B cell (primary cell): ENCODE data around the gene CAMTA2. TPM values are rescaled to one million over a fixed set of nuclear protein-coding genes. Genes with fewer than 3 reads are reported as not detected.
A peak's percentile ranks its signal among the peaks of the same experiment; 100 is the strongest.

ENCODE experiments used
- ATAC-seq: fragments of 200-7000 bp; cut with Tn5 transposase; one replicate; pipeline ENCODE4 v1.10.0; 2021; ENCODE audit warnings: low read depth, mild to moderate bottlenecking, moderate number of reproducible peaks, moderate library complexity
- CTCF ChIA-PET: fragments of 350-600 bp; sonication (Branson Sonifier 250); formaldehyde crosslinking; loops from one replicate; lab custom pipeline; 2021; ENCODE audit warnings: antibody characterized with exemption, inconsistent platforms; lab: Charles Lee
- POLR2A ChIA-PET: fragments of 350-600 bp; sonication (Branson Sonifier 250); formaldehyde crosslinking; loops from one replicate; lab custom pipeline; 2021; ENCODE audit warnings: antibody characterized with exemption; lab: Charles Lee
- DNase-seq: peaks from one replicate; pipeline ENCODE4 v3.0.0; 2013
- H2AFZ ChIP-seq: 2 replicates; pipeline ENCODE4 v1.6.1; 2012; ENCODE audit warnings: mild to moderate bottlenecking, low read depth, low read length; ENCODE audit not compliant: insufficient read depth, poor library complexity, severe bottlenecking
- H3K27ac ChIP-seq, 2 donors: 1 replicate in 1 of 2; 2 replicates in 1 of 2; pipeline ENCODE4 v1.5.1; 2012 to 2013; ENCODE audit warnings: low read length in 2 of 2, mild to moderate bottlenecking in 2 of 2, moderate library complexity in 1 of 2
- H3K27me3 ChIP-seq, 4 experiments: fragments of 200-600 bp in 1 of 4; sonication (generic) in 1 of 4; replicated peaks in 1 of 4; 1 replicate in 2 of 4; 2 replicates in 2 of 4; pipeline versions ENCODE4 v1.6.1 to v1.7.0; 2013 to 2016; ENCODE audit warnings: low read length in 3 of 4, mild to moderate bottlenecking in 2 of 4, mixed read lengths in 1 of 4, moderate library complexity in 1 of 4; ENCODE audit not compliant: insufficient read depth in 4 of 4, control insufficient read depth in 3 of 4; ENCODE audit errors: control extremely low read depth in 1 of 4
- H3K36me3 ChIP-seq, 2 experiments: replicated peaks in 1 of 2; 1 replicate in 1 of 2; 2 replicates in 1 of 2; pipeline versions ENCODE4 v1.6.1 to v1.7.1; 2013; ENCODE audit warnings: low read length in 1 of 2; ENCODE audit not compliant: insufficient read depth in 2 of 2, control insufficient read depth in 1 of 2; ENCODE audit errors: control extremely low read depth in 1 of 2, extremely low read depth in 1 of 2
- H3K4me1 ChIP-seq, 2 donors: fragments of 200-600 bp in 1 of 2; sonication (generic) in 1 of 2; 1 replicate in 1 of 2; 2 replicates in 1 of 2; pipeline versions ENCODE4 v1.5.1 to v1.6.1; 2013 to 2017; ENCODE audit warnings: low read length in 2 of 2; ENCODE audit not compliant: control insufficient read depth in 2 of 2, insufficient read depth in 2 of 2
- H3K4me2 ChIP-seq: replicated peaks from 2 replicates; pipeline ENCODE3; 2012; ENCODE audit warnings: mild to moderate bottlenecking, low read depth, low read length; ENCODE audit not compliant: poor library complexity, severe bottlenecking
- H3K4me3 ChIP-seq, 5 experiments: fragments of 200-600 bp in 1 of 5; sonication (generic) in 1 of 5; 1 replicate in 3 of 5; 2 replicates in 2 of 5; pipeline versions ENCODE4 v1.5.1 to v1.7.0; 2011 to 2016; ENCODE audit warnings: low read length in 4 of 5, mild to moderate bottlenecking in 4 of 5, low read depth in 2 of 5, control low read depth in 1 of 5, moderate library complexity in 1 of 5; ENCODE audit not compliant: insufficient read depth in 1 of 5; ENCODE audit errors: control extremely low read depth in 1 of 5, extremely low read depth in 1 of 5
- H3K79me2 ChIP-seq: fragments of 200-600 bp; sonication (generic); one replicate; pipeline ENCODE4 v1.6.0; 2016; ENCODE audit warnings: low read length; ENCODE audit not compliant: control insufficient read depth, insufficient read depth
- H3K9ac ChIP-seq: fragments of 200-600 bp; sonication (generic); 2 replicates; pipeline ENCODE4 v1.6.1; 2017; ENCODE audit warnings: mild to moderate bottlenecking, low read length, moderate library complexity
- H3K9me3 ChIP-seq, 3 donors: one replicate each; pipeline versions ENCODE4 v1.6.1 to v1.7.1; 2013; ENCODE audit warnings: low read length in 2 of 3; ENCODE audit not compliant: control insufficient read depth in 2 of 3, insufficient read depth in 1 of 3; ENCODE audit errors: control extremely low read depth in 1 of 3
- H4K20me1 ChIP-seq: 2 replicates; pipeline ENCODE4 v1.6.0; 2012; ENCODE audit warnings: mild to moderate bottlenecking, low read length; ENCODE audit not compliant: insufficient read depth, control insufficient read depth, poor library complexity, severe bottlenecking
- H3K27ac Mint-ChIP-seq: one replicate; pipeline ENCODE4 v1.8.0; 2021; ENCODE audit warnings: mixed read lengths
- H3K27me3 Mint-ChIP-seq: one replicate; pipeline ENCODE4 v1.8.0; 2021; ENCODE audit warnings: mixed read lengths
- H3K4me1 Mint-ChIP-seq: one replicate; pipeline ENCODE4 v1.8.0; 2021; ENCODE audit warnings: mixed read lengths
- H3K4me3 Mint-ChIP-seq: one replicate; pipeline ENCODE4 v1.8.0; 2021; ENCODE audit warnings: mixed read lengths
- H3K9me3 Mint-ChIP-seq: one replicate; pipeline ENCODE4 v1.8.0; 2022; ENCODE audit warnings: mixed read lengths; ENCODE audit not compliant: insufficient read depth
- EZH2 ChIP-seq: IDR thresholded peaks from 2 replicates; pipeline ENCODE4 v1.6.1; 2012; ENCODE audit warnings: borderline replicate concordance, low read depth, mild to moderate bottlenecking, moderate library complexity, low read length; ENCODE audit not compliant: insufficient read depth, poor library complexity, severe bottlenecking
- whole genome bisulfite sequencing: methylation state at CpG from one replicate; pipeline ENCODE4 v1.1.5; 2013; ENCODE audit warnings: missing lambda C conversion rate; ENCODE audit not compliant: insufficient coverage; 5-methylcytosine and 5-hydroxymethylcytosine counted together
- intact Hi-C: fragments of 100-400 bp; cut with micrococcal nuclease; formaldehyde crosslinking; loops from one replicate; pipeline ENCODE4 v1.10.0; 2022
- polyA plus RNA-seq: library from polyadenylated mRNA; depleted of rRNA; stranded (reverse); fragments of >200 nt; gene quantifications from 2 replicates; pipeline ENCODE4 v1.2.3, GENCODE V29; 2012
- total RNA-seq, 2 donors: library from RNA; stranded (reverse); fragments of 120-200 nt in 1 of 2; gene quantifications; 1 replicate in 1 of 2; 2 replicates in 1 of 2; pipeline versions ENCODE4 v1.2.3 to v1.2.4, GENCODE V29; 2013 to 2022
- TF ChIP-seq, protein P1 (sequence below): fragments of 200-600 bp; IDR thresholded peaks from one replicate; pipeline ENCODE4 v1.8.0; 2022; ENCODE audit warnings: antibody characterized with exemption, mild to moderate bottlenecking

CAMTA2 gene
- total and polyA plus RNA-seq, 2 donors (not counting 1 experiment from before 2014, with no cell fraction given): 48.3 to 57.9 TPM

- 0% methylated on average over 4 of the region's 7 CpGs for WGBS
- POLR2A ChIA-PET: interaction anchor here (0.6 to 4.9 kb wide), 6 partner anchors 9 to 980 kb away, joined by 3 to 81 read pairs (median 5); partner anchors contain the start of genes INCA1, KIF1C and SPAG7
- ATAC-seq (no peak), DNase-seq (peak; percentile 51)
- no peaks in the 10 kb centered on the region for H3K27me3 Mint-ChIP-seq
- CTCF ChIA-PET: interaction anchor here (1.3 to 1.7 kb wide), 3 partner anchors 12 to 51 kb away, joined by 3 to 4 read pairs (median 4); partner anchors contain the start of genes CHRNE, INCA1 and KIF1C
- H3K4me3 Mint-ChIP-seq: peak overlapping the region; percentile 98
- H3K4me3 ChIP-seq: peak overlapping the region; percentile 67 to 99 (median 99)
- H3K9me3 ChIP-seq: no peaks in the 10 kb centered on the region
- peak overlapping the region; percentile 97 for H3K9ac ChIP-seq
- H3K4me2 ChIP-seq: peak overlapping the region; percentile 98
- H3K4me1 ChIP-seq: peaks cover 56 to 64% of the 10 kb centered on the region in 2 donors
- peaks cover 62% of the 10 kb centered on the region for H3K79me2 ChIP-seq
- H4K20me1 ChIP-seq: peaks cover 43% of the 10 kb centered on the region
- no peak overlapping the region for H2AFZ ChIP-seq
- peaks cover 0 to 44% of the 10 kb centered on the region in 2 experiments for H3K36me3 ChIP-seq
- peaks cover 64% of the 10 kb centered on the region for H3K4me1 Mint-ChIP-seq
- no peaks in the 10 kb centered on the region for H3K27me3 ChIP-seq
- intact Hi-C loops: loop anchor here (5.0 to 10.0 kb wide), 5 partner anchors 70 to 985 kb away; partner anchors contain the start of genes ATP2A3, MED11 and ZNF594
- H3K27ac Mint-ChIP-seq: peak overlapping the region; percentile 94
- H3K9me3 Mint-ChIP-seq: no peaks in the 10 kb centered on the region
- H3K27ac ChIP-seq: peak overlapping the region; percentile 93 to 94
- TF ChIP-seq, protein P1, sequence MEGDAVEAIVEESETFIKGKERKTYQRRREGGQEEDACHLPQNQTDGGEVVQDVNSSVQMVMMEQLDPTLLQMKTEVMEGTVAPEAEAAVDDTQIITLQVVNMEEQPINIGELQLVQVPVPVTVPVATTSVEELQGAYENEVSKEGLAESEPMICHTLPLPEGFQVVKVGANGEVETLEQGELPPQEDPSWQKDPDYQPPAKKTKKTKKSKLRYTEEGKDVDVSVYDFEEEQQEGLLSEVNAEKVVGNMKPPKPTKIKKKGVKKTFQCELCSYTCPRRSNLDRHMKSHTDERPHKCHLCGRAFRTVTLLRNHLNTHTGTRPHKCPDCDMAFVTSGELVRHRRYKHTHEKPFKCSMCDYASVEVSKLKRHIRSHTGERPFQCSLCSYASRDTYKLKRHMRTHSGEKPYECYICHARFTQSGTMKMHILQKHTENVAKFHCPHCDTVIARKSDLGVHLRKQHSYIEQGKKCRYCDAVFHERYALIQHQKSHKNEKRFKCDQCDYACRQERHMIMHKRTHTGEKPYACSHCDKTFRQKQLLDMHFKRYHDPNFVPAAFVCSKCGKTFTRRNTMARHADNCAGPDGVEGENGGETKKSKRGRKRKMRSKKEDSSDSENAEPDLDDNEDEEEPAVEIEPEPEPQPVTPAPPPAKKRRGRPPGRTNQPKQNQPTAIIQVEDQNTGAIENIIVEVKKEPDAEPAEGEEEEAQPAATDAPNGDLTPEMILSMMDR: no peak
- no peak for TF ChIP-seq EZH2
These were observed 40.5 kb downstream of the CAMTA2 start for GRCh38 chr17:4947010-4947410.
